NCI-H2196 (cell line): Measurements from ENCODE around the gene LRFN3.
A peak's percentile ranks its signal among the peaks of the same experiment; 100 is the strongest.
"Not testable (repeated sequence)": the region's sequence is repeated elsewhere in the genome, so short reads cannot be mapped to it uniquely, and the experiment has no call there.

Source experiments
- DNase-seq: peaks from one replicate; lab custom pipeline; 2025; ENCODE audit not compliant: unreplicated experiment; lab: John Stamatoyannopoulos, UW

Gene LRFN3

GRCh38 chr19:35973487-35973886, 37.3 kb downstream of the LRFN3 start:
- no peak for DNase-seq

DNA sequence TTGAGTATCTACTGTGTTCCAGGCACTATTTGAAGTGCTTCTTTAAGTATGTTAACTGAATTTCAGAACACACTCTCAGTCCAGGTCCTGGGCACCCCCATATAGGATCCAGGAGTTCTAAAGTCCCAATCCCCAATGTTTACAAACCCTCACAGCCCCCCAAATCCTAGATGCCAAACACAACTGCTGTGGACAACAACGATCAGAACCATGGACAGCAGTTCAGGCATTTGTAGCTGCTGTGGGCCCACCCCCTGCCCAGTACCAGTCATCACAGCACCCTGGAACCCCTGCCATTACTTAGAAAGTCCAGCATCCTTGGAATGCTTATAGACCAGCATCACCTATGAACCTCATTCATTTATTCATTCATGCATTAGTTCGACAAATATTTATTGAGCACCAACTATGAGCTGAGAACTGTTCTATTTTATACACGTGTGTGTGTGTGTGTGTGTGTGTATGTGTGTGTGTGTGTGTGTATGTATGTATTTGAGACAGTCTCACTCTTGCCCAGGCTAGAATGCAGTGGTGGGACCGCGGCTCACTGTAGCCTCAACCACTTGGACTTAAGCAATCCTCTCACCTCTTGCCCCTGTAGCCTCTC, 39.5 kb downstream of the LRFN3 start:
- no peak for DNase-seq

DNA sequence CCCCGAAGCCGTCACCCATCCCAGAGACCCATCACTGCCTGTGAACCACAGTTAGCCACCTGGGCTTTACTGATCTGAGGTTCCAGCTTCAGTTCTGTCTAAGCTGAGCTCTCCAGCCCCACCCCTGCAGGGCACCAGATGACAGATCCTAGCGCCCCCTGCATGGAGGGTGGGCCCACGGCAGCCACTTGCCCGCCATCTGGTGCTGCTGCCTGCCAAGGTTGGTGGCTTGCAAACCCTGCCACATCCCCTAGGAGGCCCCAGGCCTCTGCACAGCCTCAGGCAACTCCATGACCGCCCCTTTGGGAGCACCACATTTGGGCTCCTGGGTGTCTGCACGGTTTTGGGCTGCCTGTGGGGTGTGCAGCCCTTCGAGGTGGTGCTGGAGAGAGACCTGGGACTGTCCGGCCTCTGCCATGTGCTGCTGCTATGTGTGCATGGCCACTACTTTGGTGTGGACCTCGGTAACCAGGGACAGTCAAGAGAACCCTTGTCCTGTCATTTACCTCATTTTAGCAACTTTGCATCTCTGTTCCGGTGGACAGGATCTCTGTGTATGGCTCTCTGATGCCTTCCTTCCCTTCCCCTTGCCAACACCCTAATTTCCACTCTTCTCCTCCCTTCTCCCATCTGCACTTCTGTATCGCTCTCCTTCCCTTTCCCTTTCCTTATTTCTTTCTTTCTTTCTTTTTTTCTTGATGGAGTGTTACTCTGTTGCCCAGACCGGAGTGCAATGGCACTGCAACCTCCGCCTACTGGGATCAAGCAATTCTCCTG, 41.5 kb downstream of the LRFN3 start:
- no peak for DNase-seq

DNA sequence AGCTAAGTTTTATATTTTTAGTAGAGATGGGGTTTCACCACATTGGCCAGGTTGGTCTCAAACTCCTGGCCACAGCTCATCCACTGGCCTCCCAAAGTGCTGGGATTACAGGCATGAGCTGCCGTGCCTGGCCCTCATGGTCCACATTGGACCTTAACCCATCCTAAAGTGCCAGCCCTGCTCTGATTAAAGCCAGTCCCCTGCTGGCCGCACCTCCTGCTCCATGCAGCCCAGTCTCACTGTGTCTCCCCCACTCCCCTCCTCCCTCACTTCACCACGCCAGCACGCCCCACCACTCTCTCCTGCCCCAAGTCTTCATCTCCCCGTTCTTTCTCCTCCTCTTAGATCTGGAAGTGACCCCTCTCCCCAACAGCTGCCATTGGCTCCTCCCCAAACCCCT, 42.1 kb downstream of the LRFN3 start:
- DNase-seq: no peak

GRCh38 chr19:35978832-35979365, 42.7 kb downstream of the LRFN3 start:
- no peak for DNase-seq

- DNase-seq: not testable (repeated sequence)
Observed at GRCh38 chr19:35980997-35981396, 44.8 kb downstream of the LRFN3 start.

GRCh38 chr19:35983177-35983576, 47.0 kb downstream of the LRFN3 start:
- no peak for DNase-seq

GRCh38 chr19:35986111-35986510, 49.9 kb downstream of the LRFN3 start:
- no peak for DNase-seq

DNA sequence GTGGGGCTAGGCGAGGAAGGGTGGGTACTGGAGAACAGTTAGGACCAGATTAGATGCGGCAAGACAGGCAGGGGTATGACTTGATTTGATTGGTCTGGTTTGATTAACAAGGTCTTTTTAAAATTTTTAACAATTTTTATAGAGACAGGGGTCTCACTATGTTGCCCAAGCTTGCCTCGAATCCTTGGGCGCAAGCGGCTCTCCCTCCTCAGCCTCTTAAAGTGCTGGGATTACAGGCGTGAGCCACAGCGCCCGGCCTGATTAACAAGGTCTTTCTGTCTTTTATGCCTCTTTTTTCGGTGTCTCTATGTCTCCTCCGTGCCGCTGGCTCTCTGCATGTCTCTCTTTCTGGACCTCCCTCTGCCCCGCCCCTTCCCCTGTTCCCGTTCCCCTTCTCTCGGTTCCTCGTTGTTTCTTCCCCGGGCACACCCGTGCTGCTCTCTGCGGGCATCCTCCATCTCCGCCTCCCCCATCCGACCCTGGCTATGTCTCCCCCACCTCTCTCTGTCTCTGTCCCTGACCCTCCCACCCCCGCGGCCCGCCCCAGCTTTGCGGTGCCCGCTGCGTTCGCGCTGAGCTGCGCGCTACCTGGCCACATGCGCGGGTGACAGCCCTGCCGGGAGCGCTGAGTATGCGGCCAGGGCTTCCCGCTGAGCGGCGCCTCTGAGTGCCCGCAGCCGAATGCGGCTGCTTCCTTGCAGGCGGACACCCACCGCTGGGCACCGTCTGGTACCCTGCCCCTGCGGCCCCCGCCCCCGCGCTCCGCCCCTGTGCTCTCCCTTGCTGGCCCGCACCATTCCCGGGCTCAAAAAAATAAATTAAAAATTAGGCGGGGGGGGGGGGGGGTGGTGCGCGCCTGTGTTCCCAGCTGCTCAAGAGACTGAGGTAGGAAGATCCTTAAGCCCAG, 50.7 kb downstream of the LRFN3 start:
- peak; percentile 73 for DNase-seq

DNA sequence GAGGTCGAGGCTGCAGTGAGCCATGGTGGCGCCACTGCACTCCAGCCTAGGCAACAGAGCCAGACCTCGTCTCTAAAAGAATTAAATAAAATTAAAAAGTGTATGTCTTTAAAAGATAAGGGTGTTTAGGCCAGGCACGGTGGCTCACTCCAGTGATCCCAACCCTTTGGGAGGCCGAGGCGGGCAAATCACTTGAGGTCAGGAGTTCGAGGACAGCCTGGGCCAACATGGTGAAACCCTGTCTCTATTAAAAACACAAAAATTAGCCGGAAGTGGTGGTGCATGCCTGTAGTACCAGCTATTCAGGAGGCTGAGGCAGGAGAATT, 51.4 kb downstream of the LRFN3 start:
- DNase-seq: no peak

DNA sequence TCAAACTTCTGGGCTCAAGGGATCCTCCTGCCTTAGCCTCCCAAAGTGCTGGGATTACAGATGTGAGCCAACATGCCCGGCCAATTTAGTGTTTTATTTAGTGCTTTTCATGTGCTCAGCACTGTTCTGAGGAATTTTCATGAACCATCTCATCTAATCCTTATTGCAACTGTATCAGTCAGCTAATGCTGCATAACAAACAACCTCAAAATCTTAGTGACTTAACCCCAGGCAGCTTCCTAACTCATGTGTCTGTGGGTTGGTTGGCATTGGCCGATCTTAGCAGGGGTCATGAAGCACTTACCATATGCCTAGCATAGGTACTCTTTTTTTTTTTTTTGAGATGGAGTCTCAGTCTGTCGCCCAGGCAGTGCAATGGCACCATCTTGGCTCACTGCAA, 52.6 kb downstream of the LRFN3 start:
- DNase-seq: no peak

GRCh38 chr19:35990156-35990555, 54.0 kb downstream of the LRFN3 start:
- DNase-seq: no peak

- no peak for DNase-seq
Observed at GRCh38 chr19:35990771-35991730, 54.9 kb downstream of the LRFN3 start.

DNA sequence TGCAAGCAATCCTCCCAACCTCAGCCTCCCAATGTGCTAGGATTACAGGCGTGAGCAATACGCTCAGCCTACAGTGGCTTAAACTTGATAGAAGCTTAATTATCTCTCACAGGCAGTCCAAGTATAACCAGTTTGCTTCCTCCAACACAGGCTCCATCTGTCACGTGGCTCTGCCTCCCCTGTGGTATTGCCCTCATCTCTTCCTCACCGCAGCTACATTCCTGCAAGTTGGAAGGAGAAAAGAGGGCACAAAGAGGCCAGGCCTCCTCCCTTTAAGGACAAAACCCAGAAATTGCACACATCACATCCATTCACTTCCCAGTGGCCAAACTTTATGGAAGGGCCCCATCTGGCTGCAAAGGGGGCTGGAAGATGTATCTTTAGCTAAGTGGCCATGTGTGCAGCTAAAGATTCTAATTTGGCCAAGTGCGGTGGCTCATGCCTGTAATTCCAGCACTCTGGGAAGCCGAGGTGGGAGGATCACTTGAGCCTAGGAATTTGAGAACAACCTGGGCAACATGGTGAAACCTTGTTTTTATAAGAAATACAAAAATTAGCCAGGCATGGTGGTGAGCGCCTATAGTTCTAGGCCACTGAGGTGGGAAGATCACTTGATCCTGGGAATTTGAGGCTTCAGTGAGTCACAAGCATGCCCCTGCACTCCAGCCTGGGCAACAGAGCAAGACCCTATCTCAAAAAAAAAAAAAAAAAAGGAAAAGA, 55.7 kb downstream of the LRFN3 start:
- DNase-seq: no peak

GRCh38 chr19:35992907-35993765, 57.0 kb downstream of the LRFN3 start:
- no peak for DNase-seq

DNA sequence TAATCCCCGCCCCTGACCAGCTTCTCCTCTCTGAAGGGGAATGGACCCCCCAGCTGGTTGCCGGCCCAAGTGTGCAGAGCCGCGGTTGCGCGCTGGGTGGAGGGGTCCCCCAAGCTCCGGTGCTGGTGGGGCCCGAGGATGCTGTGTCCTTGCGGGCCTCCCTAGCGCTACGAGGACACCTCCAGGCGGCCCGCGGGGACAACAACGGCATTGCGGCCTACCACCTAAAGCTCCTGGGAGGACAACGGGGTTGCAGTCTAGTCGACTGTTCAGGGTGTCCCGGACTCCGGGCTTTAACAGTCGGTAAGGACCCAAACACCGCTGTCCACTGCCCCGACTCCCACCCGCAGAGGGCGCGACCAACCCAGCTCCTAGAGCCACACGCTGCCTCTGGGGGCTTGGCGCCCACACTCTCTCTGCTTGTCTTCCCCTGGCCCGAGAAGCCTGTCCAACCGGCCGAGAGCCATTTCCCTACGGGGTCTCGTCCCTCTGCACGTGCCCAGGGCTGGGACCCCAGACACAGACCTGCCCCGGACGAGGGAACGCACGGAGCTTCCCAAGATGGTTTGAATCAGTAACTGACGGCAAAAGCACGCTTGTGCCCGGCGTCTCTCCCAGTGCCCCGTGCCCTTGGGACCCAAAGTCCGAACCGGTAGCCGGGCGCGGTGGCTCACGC, 57.9 kb downstream of the LRFN3 start:
- no peak for DNase-seq
